Progenitor cell of endocrine pancreas (in vitro differentiated cells): ENCODE results near the gene OGA. TPM values are rescaled to one million over a fixed set of nuclear protein-coding genes. Genes with fewer than 3 reads are reported as not detected.

Source experiments
- DNase-seq: peaks from one replicate; pipeline ENCODE4 v3.0.0; 2021; ENCODE audit warnings: low spot score; ENCODE audit not compliant: unreplicated experiment
- H3K27ac Mint-ChIP-seq: 2 replicates; pipeline ENCODE4 v1.8.0; 2021; ENCODE audit warnings: mild to moderate bottlenecking, moderate library complexity, mixed read lengths
- H3K27me3 Mint-ChIP-seq: 2 replicates; pipeline ENCODE4 v1.8.0; 2021; ENCODE audit warnings: mixed read lengths
- H3K36me3 Mint-ChIP-seq: 2 replicates; pipeline ENCODE4 v1.8.0; 2022; ENCODE audit warnings: mixed read lengths; ENCODE audit not compliant: insufficient read depth
- H3K4me1 Mint-ChIP-seq: 2 replicates; pipeline ENCODE4 v1.8.0; 2021; ENCODE audit warnings: low read depth, mixed read lengths
- H3K4me3 Mint-ChIP-seq: 2 replicates; pipeline ENCODE4 v1.8.0; 2021; ENCODE audit warnings: low read depth, mild to moderate bottlenecking, moderate library complexity, mixed read lengths
- H3K9me3 Mint-ChIP-seq: 2 replicates; pipeline ENCODE4 v1.8.0; 2021; ENCODE audit warnings: low read depth, mixed read lengths
- CTCF ChIP-seq: fragments of 200-600 bp; sonication (generic); IDR thresholded peaks from one replicate; pipeline ENCODE4 v1.5.0; 2021; ENCODE audit warnings: antibody characterized with exemption, mild to moderate bottlenecking; ENCODE audit not compliant: unreplicated experiment
- total RNA-seq: library from RNA; stranded (reverse); gene quantifications from 2 replicates; pipeline ENCODE4 v1.2.1, GENCODE V29; 2021

Gene OGA
- total RNA-seq, 1 donor from 2014 or later, result 148 TPM

GRCh38 chr10:101812606-101813005, 5.6 kb downstream of the OGA start:
- Mint-ChIP-seq H3K9me3 (no peaks in the 10 kb centered on the region), H3K27ac (no peak overlapping the region), H3K4me3 (no peak overlapping the region), H3K4me1 (peaks cover 20% of the 10 kb centered on the region), H3K27me3 (no peaks in the 10 kb centered on the region), H3K36me3 (peaks cover 6% of the 10 kb centered on the region)
- no peak for DNase-seq
- no peak for TF ChIP-seq CTCF

- no peak overlapping the region for H3K4me3 Mint-ChIP-seq
- no peaks in the 10 kb centered on the region for H3K4me1 Mint-ChIP-seq
- no peaks in the 10 kb centered on the region for H3K27me3 Mint-ChIP-seq
- no peak for DNase-seq
- no peak overlapping the region for H3K27ac Mint-ChIP-seq
- no peaks in the 10 kb centered on the region for H3K9me3 Mint-ChIP-seq
- TF ChIP-seq CTCF, result no peak
- H3K36me3 Mint-ChIP-seq, result peaks cover 18% of the 10 kb centered on the region
Observed at GRCh38 chr10:101807158-101807557, 11.1 kb downstream of the OGA start.

- DNase-seq, result no peak
- Mint-ChIP-seq H3K4me3 (no peak overlapping the region), H3K36me3 (peaks cover 32% of the 10 kb centered on the region), H3K27ac (no peak overlapping the region), H3K27me3 (no peaks in the 10 kb centered on the region), H3K4me1 (no peaks in the 10 kb centered on the region), H3K9me3 (no peaks in the 10 kb centered on the region)
- TF ChIP-seq CTCF, result no peak
Observed at GRCh38 chr10:101803511-101803910, 14.7 kb downstream of the OGA start.

- no peak for DNase-seq
- Mint-ChIP-seq H3K36me3 (peaks cover 35% of the 10 kb centered on the region), H3K9me3 (no peaks in the 10 kb centered on the region), H3K27me3 (no peaks in the 10 kb centered on the region), H3K4me3 (no peak overlapping the region), H3K4me1 (no peaks in the 10 kb centered on the region), H3K27ac (no peak overlapping the region)
- TF ChIP-seq CTCF, result no peak
Observed at GRCh38 chr10:101797403-101798059, 20.7 kb downstream of the OGA start.

GRCh38 chr10:101793526-101793925, 24.7 kb downstream of the OGA start:
- no peak for DNase-seq
- Mint-ChIP-seq H3K4me1 (no peaks in the 10 kb centered on the region), H3K9me3 (no peaks in the 10 kb centered on the region), H3K4me3 (no peak overlapping the region), H3K27ac (no peak overlapping the region), H3K36me3 (peaks cover 21% of the 10 kb centered on the region), H3K27me3 (no peaks in the 10 kb centered on the region)
- TF ChIP-seq CTCF, result no peak
